WTC11 (cell line): ENCODE measurements around the gene ZDHHC14. TPM values are rescaled to one million over a fixed set of nuclear protein-coding genes. Genes with fewer than 3 reads are reported as not detected.

Experiments
- ATAC-seq: fragments of 200-7000 bp; cut with Tn5 transposase; 2 replicates; pipeline ENCODE4 v1.10.0; 2021; ENCODE audit warnings: mild to moderate bottlenecking, moderate library complexity
- CTCF ChIA-PET: fragments of 300-600 bp; sonication (Branson Sonifier 250); formaldehyde crosslinking; loops from one replicate; lab custom pipeline; 2021; ENCODE audit warnings: antibody characterized with exemption; lab: Charles Lee
- POLR2A ChIA-PET: fragments of 350-600 bp; sonication (Branson Sonifier 250); formaldehyde crosslinking; loops from one replicate; lab custom pipeline; 2021; ENCODE audit warnings: antibody characterized with exemption; lab: Charles Lee
- DNase-seq: peaks from one replicate; pipeline ENCODE4 v3.0.0; 2021; ENCODE audit warnings: low spot score
- H3K27ac Mint-ChIP-seq: 2 replicates; pipeline ENCODE4 v1.8.0; 2021; ENCODE audit warnings: mixed read lengths
- H3K27me3 Mint-ChIP-seq: 2 replicates; pipeline ENCODE4 v1.8.0; 2021; ENCODE audit warnings: low read depth, mild to moderate bottlenecking, moderate library complexity, mixed read lengths
- H3K36me3 Mint-ChIP-seq: 2 replicates; pipeline ENCODE4 v1.8.0; 2021; ENCODE audit warnings: mixed read lengths
- H3K4me1 Mint-ChIP-seq: 2 replicates; pipeline ENCODE4 v1.8.0; 2022; ENCODE audit warnings: mixed read lengths
- H3K4me3 Mint-ChIP-seq: 2 replicates; pipeline ENCODE4 v1.8.0; 2021; ENCODE audit warnings: mild to moderate bottlenecking, moderate library complexity, mixed read lengths
- H3K9me3 Mint-ChIP-seq: 2 replicates; pipeline ENCODE4 v1.8.0; 2021; ENCODE audit warnings: mixed read lengths
- ATF1 ChIP-seq: sonication (generic); formaldehyde crosslinking; IDR thresholded peaks from 2 replicates; pipeline ENCODE4 v1.8.1; 2023; ENCODE audit warnings: mild to moderate bottlenecking, moderate library complexity, missing genetic modification reagents
- CREB1 ChIP-seq: sonication (generic); formaldehyde crosslinking; IDR thresholded peaks from 2 replicates; pipeline ENCODE4 v1.8.0; 2023; ENCODE audit warnings: mild to moderate bottlenecking, missing genetic modification reagents
- CREM ChIP-seq: sonication (generic); formaldehyde crosslinking; IDR thresholded peaks from 2 replicates; pipeline ENCODE4 v1.8.1; 2022; ENCODE audit warnings: mild to moderate bottlenecking, missing genetic modification reagents, moderate library complexity
- JAZF1 ChIP-seq: fragments of 250-450 bp; sonication (Bioruptor Pico); IDR thresholded peaks from 2 replicates; pipeline ENCODE4 v1.9.0; 2021; ENCODE audit warnings: moderate library complexity, mild to moderate bottlenecking, inconsistent platforms
- KAT7 ChIP-seq: sonication (generic); formaldehyde crosslinking; IDR thresholded peaks from 2 replicates; pipeline ENCODE4 v1.8.1; 2023; ENCODE audit warnings: missing genetic modification reagents, mild to moderate bottlenecking, borderline replicate concordance
- NR1H2 ChIP-seq: sonication (generic); formaldehyde crosslinking; IDR thresholded peaks from 2 replicates; pipeline ENCODE4 v1.9.0; 2021; ENCODE audit warnings: mild to moderate bottlenecking, moderate library complexity, missing genetic modification reagents
- NR3C1 ChIP-seq: sonication (generic); formaldehyde crosslinking; conservative IDR thresholded peaks from 2 replicates; pipeline ENCODE4 v1.8.1; 2023; ENCODE audit warnings: low read depth, mild to moderate bottlenecking, missing genetic modification reagents
- PRRX2 ChIP-seq: fragments of 250-450 bp; sonication (Bioruptor Pico); IDR thresholded peaks from 2 replicates; pipeline ENCODE4 v1.8.0; 2021; ENCODE audit warnings: mild to moderate bottlenecking
- TEAD1 ChIP-seq: sonication (generic); formaldehyde crosslinking; IDR thresholded peaks from 2 replicates; pipeline ENCODE4 v1.8.0; 2022; ENCODE audit warnings: mild to moderate bottlenecking, missing genetic modification reagents
- ZNF219 ChIP-seq: sonication (generic); formaldehyde crosslinking; IDR thresholded peaks from 2 replicates; pipeline ENCODE4 v1.8.0; 2023; ENCODE audit warnings: missing genetic modification reagents, mild to moderate bottlenecking, borderline replicate concordance
- ZNF232 ChIP-seq: sonication (generic); formaldehyde crosslinking; IDR thresholded peaks from 2 replicates; pipeline ENCODE4 v1.8.0; 2022; ENCODE audit warnings: mild to moderate bottlenecking, missing genetic modification reagents
- ZNF263 ChIP-seq: sonication (generic); formaldehyde crosslinking; IDR thresholded peaks from 2 replicates; pipeline ENCODE4 v1.8.1; 2022; ENCODE audit warnings: low read depth, mild to moderate bottlenecking, moderate library complexity, missing genetic modification reagents
- ZNF396 ChIP-seq: fragments of 250-450 bp; sonication (Bioruptor Pico); IDR thresholded peaks from 2 replicates; pipeline ENCODE4 v1.8.0; 2021; ENCODE audit warnings: mild to moderate bottlenecking, moderate library complexity, borderline replicate concordance
- ZNF416 ChIP-seq: fragments of 250-450 bp; sonication (Bioruptor Pico); IDR thresholded peaks from 2 replicates; pipeline ENCODE4 v1.9.0; 2021; ENCODE audit warnings: mild to moderate bottlenecking, inconsistent platforms
- total RNA-seq: library from RNA; stranded (reverse); gene quantifications from 3 replicates; pipeline ENCODE4 v1.2.3, GENCODE V29; 2021
- TF ChIP-seq, protein P1 (sequence below): sonication (generic); formaldehyde crosslinking; IDR thresholded peaks from 2 replicates; pipeline ENCODE4 v1.8.1; 2022; ENCODE audit warnings: mild to moderate bottlenecking, moderate library complexity, missing genetic modification reagents
- TF ChIP-seq, protein P2 (sequence below): fragments of 250-450 bp; sonication (Bioruptor Pico); IDR thresholded peaks from 2 replicates; pipeline ENCODE4 v1.9.0; 2021; ENCODE audit warnings: mild to moderate bottlenecking
- TF ChIP-seq, protein P3 (sequence below): sonication (generic); formaldehyde crosslinking; IDR thresholded peaks from 2 replicates; pipeline ENCODE4 v1.8.1; 2022; ENCODE audit warnings: mild to moderate bottlenecking, missing genetic modification reagents, moderate library complexity, borderline replicate concordance
- TF ChIP-seq, protein P4 (sequence below): sonication (generic); formaldehyde crosslinking; IDR thresholded peaks from 2 replicates; pipeline ENCODE4 v1.8.1; 2023; ENCODE audit warnings: mild to moderate bottlenecking, missing genetic modification reagents, moderate library complexity
- TF ChIP-seq, protein P5 (sequence below): sonication (generic); formaldehyde crosslinking; IDR thresholded peaks from 2 replicates; pipeline ENCODE4 v1.8.1; 2023; ENCODE audit warnings: mild to moderate bottlenecking, missing genetic modification reagents, moderate library complexity

The ZDHHC14 gene
- total RNA-seq, 1 experiment from 2014 or later, result 6.6 TPM

DNA sequence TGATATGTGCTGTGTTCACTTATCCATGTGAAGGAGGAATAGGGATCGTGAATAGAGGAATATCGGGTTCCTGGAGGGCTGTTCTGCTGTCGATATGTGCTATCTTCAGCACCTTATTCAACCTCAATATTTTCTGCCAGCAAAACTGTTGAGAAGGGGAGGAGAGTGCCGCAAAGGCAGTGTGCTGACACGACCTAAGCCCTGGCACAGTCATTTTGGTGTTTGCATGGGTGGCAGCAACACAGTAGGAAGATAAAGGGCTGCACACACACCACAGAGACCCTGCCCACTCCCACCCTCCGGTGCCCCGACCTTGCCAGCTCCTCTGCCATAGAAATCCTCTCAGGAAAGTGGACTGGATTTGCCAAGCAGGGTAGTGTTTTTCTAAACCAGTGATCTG lies 47.0 kb downstream of the ZDHHC14 start (continued):
- no peak for TF ChIP-seq ATF1
- no peak for TF ChIP-seq ZNF219 (CRISPR knock-in tag)
- no peak for TF ChIP-seq NR1H2 (CRISPR knock-in tag)
- TF ChIP-seq CREM, result no peak

DNA sequence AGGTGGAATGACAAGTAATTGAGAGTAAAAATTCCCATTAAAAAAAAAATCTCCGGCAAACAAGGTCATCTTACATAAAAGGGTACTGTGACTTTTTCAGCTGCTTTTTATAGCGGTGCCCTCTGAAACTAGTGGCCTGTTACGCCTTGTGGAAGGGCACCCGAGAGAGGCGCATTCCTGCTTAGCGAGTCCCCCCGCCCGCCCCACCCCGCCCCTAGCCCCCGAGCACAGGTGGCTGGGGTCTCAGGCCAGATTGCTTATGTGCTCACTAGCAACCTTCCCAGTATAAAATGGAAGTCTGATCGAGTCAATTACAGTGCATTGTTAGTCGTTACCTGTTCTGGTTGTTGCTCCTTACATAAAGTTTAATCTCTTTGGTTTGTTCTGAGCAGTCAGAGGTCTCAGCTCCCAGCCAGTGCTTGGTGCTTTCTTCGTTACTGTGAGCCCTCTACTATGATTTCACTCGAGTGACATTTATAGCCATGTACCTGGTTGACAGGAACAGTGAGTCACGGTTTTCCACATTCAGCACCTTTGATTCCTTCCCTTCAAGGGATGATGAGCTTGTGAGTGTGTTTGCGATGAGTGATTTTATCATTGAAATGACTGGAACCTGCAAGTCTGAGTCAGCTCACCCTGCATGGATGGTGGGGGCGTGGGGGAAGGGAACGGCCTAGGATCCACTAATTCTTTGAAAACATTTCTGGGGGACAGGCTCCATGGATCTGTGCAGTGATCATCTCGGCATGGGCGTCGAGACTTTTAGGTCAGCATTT lies 47.6 kb downstream of the ZDHHC14 start:
- TF ChIP-seq, protein P1, sequence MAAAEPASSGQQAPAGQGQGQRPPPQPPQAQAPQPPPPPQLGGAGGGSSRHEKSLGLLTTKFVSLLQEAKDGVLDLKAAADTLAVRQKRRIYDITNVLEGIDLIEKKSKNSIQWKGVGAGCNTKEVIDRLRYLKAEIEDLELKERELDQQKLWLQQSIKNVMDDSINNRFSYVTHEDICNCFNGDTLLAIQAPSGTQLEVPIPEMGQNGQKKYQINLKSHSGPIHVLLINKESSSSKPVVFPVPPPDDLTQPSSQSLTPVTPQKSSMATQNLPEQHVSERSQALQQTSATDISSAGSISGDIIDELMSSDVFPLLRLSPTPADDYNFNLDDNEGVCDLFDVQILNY, result no peak
- TF ChIP-seq NR3C1 (CRISPR knock-in tag), result no peak
- TF ChIP-seq ZNF263 (CRISPR knock-in tag), result no peak
- TF ChIP-seq KAT7 (CRISPR knock-in tag), result no peak
- TF ChIP-seq ZNF416 (CRISPR knock-in tag), result no peak
- no peak for TF ChIP-seq ATF1
- TF ChIP-seq ZNF232 (CRISPR knock-in tag), result no peak
- TF ChIP-seq, protein P2, sequence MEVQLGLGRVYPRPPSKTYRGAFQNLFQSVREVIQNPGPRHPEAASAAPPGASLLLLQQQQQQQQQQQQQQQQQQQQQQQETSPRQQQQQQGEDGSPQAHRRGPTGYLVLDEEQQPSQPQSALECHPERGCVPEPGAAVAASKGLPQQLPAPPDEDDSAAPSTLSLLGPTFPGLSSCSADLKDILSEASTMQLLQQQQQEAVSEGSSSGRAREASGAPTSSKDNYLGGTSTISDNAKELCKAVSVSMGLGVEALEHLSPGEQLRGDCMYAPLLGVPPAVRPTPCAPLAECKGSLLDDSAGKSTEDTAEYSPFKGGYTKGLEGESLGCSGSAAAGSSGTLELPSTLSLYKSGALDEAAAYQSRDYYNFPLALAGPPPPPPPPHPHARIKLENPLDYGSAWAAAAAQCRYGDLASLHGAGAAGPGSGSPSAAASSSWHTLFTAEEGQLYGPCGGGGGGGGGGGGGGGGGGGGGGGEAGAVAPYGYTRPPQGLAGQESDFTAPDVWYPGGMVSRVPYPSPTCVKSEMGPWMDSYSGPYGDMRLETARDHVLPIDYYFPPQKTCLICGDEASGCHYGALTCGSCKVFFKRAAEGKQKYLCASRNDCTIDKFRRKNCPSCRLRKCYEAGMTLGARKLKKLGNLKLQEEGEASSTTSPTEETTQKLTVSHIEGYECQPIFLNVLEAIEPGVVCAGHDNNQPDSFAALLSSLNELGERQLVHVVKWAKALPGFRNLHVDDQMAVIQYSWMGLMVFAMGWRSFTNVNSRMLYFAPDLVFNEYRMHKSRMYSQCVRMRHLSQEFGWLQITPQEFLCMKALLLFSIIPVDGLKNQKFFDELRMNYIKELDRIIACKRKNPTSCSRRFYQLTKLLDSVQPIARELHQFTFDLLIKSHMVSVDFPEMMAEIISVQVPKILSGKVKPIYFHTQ (CRISPR knock-in tag), result no peak
- no peak for TF ChIP-seq TEAD1 (CRISPR knock-in tag)
- no peaks in the 10 kb centered on the region; the same call in 1 of the 2 replicates for H3K27me3 Mint-ChIP-seq
- POLR2A ChIA-PET, result interaction anchor here (0.6 to 0.9 kb wide), 3 partner anchors 96 to 571 kb away, joined by 3 read pairs; no protein-coding TSS in a partner anchor
- no peaks in the 10 kb centered on the region for H3K36me3 Mint-ChIP-seq
- peaks cover 76% of the 10 kb centered on the region for H3K4me1 Mint-ChIP-seq
- H3K4me3 Mint-ChIP-seq, result no peak overlapping the region
- CTCF ChIA-PET, result no interaction called here
- peak; percentile 45 for ATAC-seq
- peak overlapping the region; percentile 41 for H3K27ac Mint-ChIP-seq
- H3K9me3 Mint-ChIP-seq, result no peaks in the 10 kb centered on the region
- DNase-seq, result no peak

DNA sequence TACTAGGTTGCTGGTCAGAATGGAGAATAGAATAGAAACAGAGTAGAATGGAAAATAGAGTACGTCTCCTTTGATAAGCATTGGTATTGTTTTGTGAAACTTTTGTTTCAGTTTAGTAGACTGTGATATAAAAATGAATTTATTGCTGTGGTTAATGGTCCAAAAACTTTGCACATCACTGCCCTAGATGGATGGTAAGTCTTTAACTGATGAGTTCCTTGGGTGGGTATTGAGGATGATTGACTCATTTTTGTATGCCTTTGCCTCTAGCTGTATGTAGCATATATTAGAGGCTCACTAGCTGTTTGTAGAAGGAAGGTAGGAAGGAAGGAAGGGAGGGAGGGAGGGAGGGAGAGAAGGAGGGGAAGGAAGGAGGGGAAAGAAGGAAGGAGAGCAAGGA lies 48.3 kb downstream of the ZDHHC14 start:
- CTCF ChIA-PET, result no interaction called here

More for the DNA sequence above, 48.3 kb downstream of the ZDHHC14 start:
- Mint-ChIP-seq H3K27ac (peak overlapping the region; percentile 41; the same call in 1 of the 2 replicates), H3K4me3 (no peak overlapping the region), H3K36me3 (no peaks in the 10 kb centered on the region), H3K4me1 (peaks cover 73% of the 10 kb centered on the region), H3K9me3 (no peaks in the 10 kb centered on the region)
- ATAC-seq, result no peak
- POLR2A ChIA-PET, result interaction anchor here (0.6 to 0.9 kb wide), 2 partner anchors 134 to 571 kb away, joined by 3 read pairs; no protein-coding TSS in a partner anchor
- no peak for DNase-seq
- no peak for TF ChIP-seq ATF1
- TF ChIP-seq JAZF1 (CRISPR knock-in tag), result no peak
- TF ChIP-seq, protein P3, sequence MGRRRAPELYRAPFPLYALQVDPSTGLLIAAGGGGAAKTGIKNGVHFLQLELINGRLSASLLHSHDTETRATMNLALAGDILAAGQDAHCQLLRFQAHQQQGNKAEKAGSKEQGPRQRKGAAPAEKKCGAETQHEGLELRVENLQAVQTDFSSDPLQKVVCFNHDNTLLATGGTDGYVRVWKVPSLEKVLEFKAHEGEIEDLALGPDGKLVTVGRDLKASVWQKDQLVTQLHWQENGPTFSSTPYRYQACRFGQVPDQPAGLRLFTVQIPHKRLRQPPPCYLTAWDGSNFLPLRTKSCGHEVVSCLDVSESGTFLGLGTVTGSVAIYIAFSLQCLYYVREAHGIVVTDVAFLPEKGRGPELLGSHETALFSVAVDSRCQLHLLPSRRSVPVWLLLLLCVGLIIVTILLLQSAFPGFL (CRISPR knock-in tag), result no peak
- TF ChIP-seq, protein P4, sequence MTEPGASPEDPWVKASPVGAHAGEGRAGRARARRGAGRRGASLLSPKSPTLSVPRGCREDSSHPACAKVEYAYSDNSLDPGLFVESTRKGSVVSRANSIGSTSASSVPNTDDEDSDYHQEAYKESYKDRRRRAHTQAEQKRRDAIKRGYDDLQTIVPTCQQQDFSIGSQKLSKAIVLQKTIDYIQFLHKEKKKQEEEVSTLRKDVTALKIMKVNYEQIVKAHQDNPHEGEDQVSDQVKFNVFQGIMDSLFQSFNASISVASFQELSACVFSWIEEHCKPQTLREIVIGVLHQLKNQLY (CRISPR knock-in tag), result no peak
- TF ChIP-seq, protein P5, sequence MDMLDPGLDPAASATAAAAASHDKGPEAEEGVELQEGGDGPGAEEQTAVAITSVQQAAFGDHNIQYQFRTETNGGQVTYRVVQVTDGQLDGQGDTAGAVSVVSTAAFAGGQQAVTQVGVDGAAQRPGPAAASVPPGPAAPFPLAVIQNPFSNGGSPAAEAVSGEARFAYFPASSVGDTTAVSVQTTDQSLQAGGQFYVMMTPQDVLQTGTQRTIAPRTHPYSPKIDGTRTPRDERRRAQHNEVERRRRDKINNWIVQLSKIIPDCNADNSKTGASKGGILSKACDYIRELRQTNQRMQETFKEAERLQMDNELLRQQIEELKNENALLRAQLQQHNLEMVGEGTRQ (CRISPR knock-in tag), result no peak
- TF ChIP-seq CREB1, result no peak
- TF ChIP-seq PRRX2 (CRISPR knock-in tag), result no peak
- no peak for TF ChIP-seq ZNF396 (CRISPR knock-in tag)
- TF ChIP-seq, all 79 proteins: peak for 0
- no peaks in the 10 kb centered on the region; the same call in 1 of the 2 replicates for H3K27me3 Mint-ChIP-seq
